Activated CD8-positive, alpha-beta T cell treated with anti-CD3 and anti-CD28 coated beads, Interleukin-2, amount 10 ng/mL, durations not matched to agents 7 days and 5 days (primary cell): ENCODE measurements around the gene ATXN10. TPM values are rescaled to one million over a fixed set of nuclear protein-coding genes. Genes with fewer than 3 reads are reported as not detected.
A peak's percentile ranks its signal among the peaks of the same experiment; 100 is the strongest.

ENCODE experiments used
- ATAC-seq: fragments of 150-1000 bp; cut with Tn5 transposase; one replicate; pipeline ENCODE4 v1.10.0; 2021; ENCODE audit warnings: moderate library complexity
- CTCF ChIA-PET: fragments of 350-600 bp; sonication (Branson Sonifier 250); formaldehyde crosslinking; loops from one replicate; lab custom pipeline; 2021; ENCODE audit warnings: antibody characterized with exemption; lab: Charles Lee
- POLR2A ChIA-PET: fragments of 350-600 bp; sonication (Branson Sonifier 250); formaldehyde crosslinking; loops from one replicate; lab custom pipeline; 2021; ENCODE audit warnings: antibody characterized with exemption; lab: Charles Lee
- DNase-seq: peaks from one replicate; pipeline ENCODE4 v3.0.0-alpha.2; 2020
- H3K27ac Mint-ChIP-seq: one replicate; pipeline ENCODE4 v1.8.0; 2021; ENCODE audit warnings: mild to moderate bottlenecking, mixed read lengths
- H3K27me3 Mint-ChIP-seq: one replicate; pipeline ENCODE4 v1.8.0; 2021; ENCODE audit warnings: low read depth, mixed read lengths
- H3K36me3 Mint-ChIP-seq: one replicate; pipeline ENCODE4 v1.8.0; 2021; ENCODE audit warnings: low read depth, mixed read lengths
- H3K4me1 Mint-ChIP-seq: one replicate; pipeline ENCODE4 v1.8.0; 2021; ENCODE audit warnings: low read depth, mixed read lengths
- H3K4me3 Mint-ChIP-seq: one replicate; pipeline ENCODE4 v1.8.0; 2021; ENCODE audit warnings: mild to moderate bottlenecking, mixed read lengths
- H3K9me3 Mint-ChIP-seq: one replicate; pipeline ENCODE4 v1.8.0; 2022; ENCODE audit warnings: mixed read lengths; ENCODE audit not compliant: insufficient read depth
- total RNA-seq, 2 experiments: library from RNA; stranded (reverse); gene quantifications; one replicate each; pipeline ENCODE4 v1.2.3, GENCODE V29; 2021

ATXN10 gene
- total RNA-seq, 2 experiments from 2014 or later: 106 to 114 TPM

DNA sequence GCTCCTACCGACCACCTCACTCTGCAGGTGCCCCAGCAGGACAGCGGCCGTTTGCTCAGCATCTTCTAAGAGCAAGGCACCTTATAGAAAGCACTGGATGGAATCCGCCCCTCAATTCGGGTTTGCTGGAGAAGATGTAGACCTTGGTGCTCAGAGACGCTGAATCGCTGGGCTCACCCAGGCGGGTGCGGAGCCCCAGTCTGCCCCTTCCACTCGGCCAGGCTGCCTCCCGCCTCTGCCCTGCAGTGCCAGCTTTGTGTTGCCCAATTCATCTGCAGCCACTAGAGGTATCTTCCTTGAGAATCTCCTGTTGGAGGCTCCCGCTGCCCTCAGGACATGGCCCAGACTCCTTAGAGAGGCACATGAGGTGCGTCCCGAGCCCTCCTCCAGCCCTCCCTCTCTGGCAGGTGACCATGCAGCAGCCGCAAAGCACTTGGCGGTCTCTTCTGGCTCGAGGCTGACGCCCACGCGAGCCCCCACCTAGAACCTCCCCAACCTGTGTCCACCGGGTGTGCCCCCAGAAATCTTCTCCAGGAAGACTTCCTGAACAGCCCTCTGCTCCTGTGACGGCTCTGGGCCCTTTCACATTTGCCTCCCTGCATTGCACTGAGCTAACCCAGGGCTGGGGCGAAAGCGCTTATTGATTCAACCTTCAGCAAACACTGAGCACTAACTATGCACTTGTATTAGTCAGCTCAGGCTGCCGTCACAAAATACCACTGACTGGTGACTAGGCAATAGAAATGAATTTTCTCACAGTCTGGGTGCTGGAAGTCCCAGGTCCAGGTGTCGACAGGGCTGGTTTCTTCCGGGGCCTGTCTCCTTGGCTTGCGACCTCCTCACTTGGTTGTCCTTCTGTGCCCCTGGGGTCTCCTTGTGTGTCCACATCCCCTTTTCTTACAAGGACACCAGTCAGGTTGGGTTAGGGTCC, 187.9 kb downstream of the ATXN10 start:
- ATAC-seq (no peak), DNase-seq (no peak)
- Mint-ChIP-seq H3K27me3 (peaks cover 8% of the 10 kb centered on the region), H3K27ac (no peak overlapping the region), H3K9me3 (no peaks in the 10 kb centered on the region), H3K4me1 (peaks cover 4% of the 10 kb centered on the region), H3K4me3 (no peak overlapping the region), H3K36me3 (peaks cover 2% of the 10 kb centered on the region)
- ChIA-PET CTCF (no interaction called here), POLR2A (no interaction called here)

DNA sequence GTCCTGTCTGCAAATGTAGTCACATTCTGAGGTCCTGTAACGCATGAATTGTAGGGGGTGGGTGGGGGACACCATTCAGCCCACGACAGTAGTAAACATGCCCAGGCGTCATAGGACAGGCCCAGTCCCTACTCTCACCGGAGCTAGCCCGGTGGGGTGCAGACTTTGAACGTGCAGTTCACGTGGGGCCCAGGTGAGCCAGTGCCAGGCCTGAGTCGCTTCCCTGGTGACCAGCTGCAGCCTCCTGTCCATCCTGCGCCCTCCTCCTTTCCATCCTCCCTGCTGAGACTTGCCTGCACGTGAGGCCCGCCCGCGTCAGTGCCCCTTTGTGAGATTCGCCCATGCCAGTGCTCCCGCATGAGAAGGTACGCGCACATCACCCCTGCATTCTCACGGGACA, 188.6 kb downstream of the ATXN10 start:
- ChIA-PET CTCF (no interaction called here), POLR2A (no interaction called here)
- Mint-ChIP-seq H3K9me3 (no peaks in the 10 kb centered on the region), H3K27me3 (peaks cover 14% of the 10 kb centered on the region), H3K4me3 (no peak overlapping the region), H3K4me1 (peaks cover 9% of the 10 kb centered on the region), H3K27ac (no peak overlapping the region), H3K36me3 (peaks cover 2% of the 10 kb centered on the region)
- no peak for ATAC-seq
- DNase-seq: no peak

DNA sequence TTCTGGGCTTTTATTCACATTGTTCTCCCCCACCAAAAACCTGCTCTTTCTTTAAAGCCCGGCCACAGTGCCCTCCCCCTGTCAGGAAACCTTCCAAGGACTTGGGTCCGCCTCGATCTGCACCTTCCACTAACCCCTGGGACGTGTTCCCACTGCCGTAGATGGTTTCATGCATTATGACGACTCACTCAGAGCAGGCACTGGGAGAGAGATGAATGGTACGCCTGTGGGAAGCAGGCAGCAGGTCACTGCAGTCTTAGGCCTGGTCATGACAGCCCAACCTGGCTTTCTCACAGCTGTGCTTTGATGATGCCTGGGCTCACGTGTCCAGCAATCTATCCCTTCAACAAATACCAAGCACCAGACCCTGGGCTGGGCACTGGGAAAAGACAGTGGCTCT, 189.6 kb downstream of the ATXN10 start:
- H3K4me1 Mint-ChIP-seq: peaks cover 9% of the 10 kb centered on the region
- H3K27ac Mint-ChIP-seq: no peak overlapping the region
- CTCF ChIA-PET: no interaction called here
- DNase-seq: no peak
- ATAC-seq: no peak
- no peaks in the 10 kb centered on the region for H3K9me3 Mint-ChIP-seq
- peaks cover 23% of the 10 kb centered on the region for H3K27me3 Mint-ChIP-seq
- H3K4me3 Mint-ChIP-seq: no peak overlapping the region
- POLR2A ChIA-PET: no interaction called here
- peaks cover 2% of the 10 kb centered on the region for H3K36me3 Mint-ChIP-seq

DNA sequence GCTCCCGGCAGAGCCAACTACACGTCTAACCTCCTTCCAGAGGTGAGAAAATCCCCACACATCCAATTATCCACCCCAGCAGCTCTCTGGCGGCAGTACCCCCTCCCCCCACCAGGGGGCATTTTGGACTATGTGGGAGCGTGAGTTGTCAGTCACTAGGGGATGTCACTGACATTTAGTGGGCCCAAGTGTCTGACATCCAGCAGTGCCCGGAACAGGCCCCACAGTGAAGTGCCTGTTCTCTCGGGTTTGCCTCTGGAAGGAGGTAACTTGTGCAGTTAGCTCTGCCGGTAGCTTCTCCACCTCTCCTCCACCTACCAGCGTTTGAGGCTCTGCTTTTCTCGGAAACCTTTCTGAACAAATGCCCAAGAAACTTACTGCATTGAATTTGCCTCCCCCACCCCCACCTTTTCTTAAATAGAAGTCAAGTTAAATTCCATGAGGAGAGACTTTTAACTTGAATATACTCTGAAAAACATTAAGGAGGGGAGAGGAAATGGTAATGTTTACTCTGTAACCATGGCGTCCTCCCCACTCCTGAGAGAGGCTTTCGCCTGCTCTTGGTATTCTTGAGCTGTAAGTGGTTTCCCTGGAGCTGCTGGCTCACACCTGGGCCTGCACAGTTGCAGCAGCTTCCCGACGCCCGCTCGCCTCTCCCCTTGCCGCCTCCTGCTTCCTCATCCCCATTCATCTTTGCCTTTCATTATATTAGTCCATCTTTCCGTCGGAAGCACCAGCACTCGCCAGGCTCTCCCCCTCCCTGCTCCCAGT, 192.5 kb downstream of the ATXN10 start:
- ChIA-PET CTCF (interaction anchor here (0.6 to 3.7 kb wide), 31 partner anchors 10 to 310 kb away, joined by 3 to 22 read pairs (median 3); no protein-coding TSS in a partner anchor), POLR2A (no interaction called here)
- DNase-seq: peak; percentile 80
- H3K4me3 Mint-ChIP-seq: no peak overlapping the region
- peaks cover 2% of the 10 kb centered on the region for H3K36me3 Mint-ChIP-seq
- H3K9me3 Mint-ChIP-seq: no peaks in the 10 kb centered on the region
- peaks cover 9% of the 10 kb centered on the region for H3K4me1 Mint-ChIP-seq
- peak; percentile 77 for ATAC-seq
- peaks cover 39% of the 10 kb centered on the region for H3K27me3 Mint-ChIP-seq
- H3K27ac Mint-ChIP-seq: no peak overlapping the region

DNA sequence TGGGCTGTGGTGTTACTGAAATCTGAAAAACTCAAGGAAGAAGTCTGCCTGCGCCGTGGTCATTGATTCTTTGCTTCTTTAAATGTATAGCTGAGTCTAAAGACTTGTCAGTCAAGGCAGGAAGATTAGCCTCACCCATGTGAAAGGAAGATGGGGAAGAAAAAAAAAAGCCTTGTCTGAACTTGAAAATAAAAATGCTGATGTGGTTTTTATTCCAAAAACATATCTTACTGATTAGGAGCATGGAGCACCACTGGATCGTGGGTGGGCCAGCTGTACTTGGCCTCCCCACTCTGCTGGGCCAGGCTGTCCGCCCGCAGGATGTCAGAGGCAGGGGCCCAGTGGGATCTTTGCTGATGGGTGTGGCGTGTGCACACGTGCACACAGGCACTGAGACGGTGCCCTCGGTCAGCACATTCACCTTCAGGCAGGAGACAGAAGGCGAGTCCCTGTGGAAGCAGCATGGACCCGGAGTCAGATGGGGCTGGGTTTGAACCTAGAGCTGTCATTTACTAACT, 193.4 kb downstream of the ATXN10 start:
- H3K36me3 Mint-ChIP-seq: peaks cover 2% of the 10 kb centered on the region
- H3K4me1 Mint-ChIP-seq: peaks cover 9% of the 10 kb centered on the region
- POLR2A ChIA-PET: no interaction called here
- no peaks in the 10 kb centered on the region for H3K9me3 Mint-ChIP-seq
- H3K4me3 Mint-ChIP-seq: no peak overlapping the region
- H3K27me3 Mint-ChIP-seq: peaks cover 42% of the 10 kb centered on the region
- ATAC-seq: no peak
- no peak for DNase-seq
- H3K27ac Mint-ChIP-seq: no peak overlapping the region
- CTCF ChIA-PET: interaction anchor here (0.8 to 3.7 kb wide), 6 partner anchors 9 to 209 kb away, joined by 3 to 22 read pairs (median 5); no protein-coding TSS in a partner anchor

DNA sequence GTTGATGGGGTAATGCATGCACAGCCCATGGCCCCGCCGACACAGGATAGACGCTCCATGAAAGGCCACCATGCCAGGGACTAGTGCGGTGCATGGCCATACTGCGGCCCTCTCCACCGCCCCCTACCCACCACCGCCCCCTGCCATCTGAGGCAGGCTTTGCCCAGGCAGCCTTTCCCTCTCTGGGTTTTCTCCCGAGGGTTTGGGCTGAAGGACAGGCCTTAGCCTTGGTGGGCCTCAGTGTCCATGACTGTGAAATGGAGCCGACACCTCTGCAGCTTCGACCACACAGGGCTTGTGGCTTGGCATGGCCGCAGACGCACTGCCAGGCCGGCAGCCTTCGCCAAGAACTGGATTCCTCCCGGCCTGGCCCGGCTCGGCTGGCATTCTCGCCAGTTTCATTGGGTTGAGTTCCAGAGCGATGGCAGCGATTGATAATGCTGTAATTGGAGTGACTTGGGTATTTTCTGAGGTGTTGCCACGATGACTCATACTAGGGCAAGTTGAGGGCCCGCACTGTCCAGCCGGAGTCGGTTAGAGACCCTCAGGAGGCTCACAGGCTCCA, 194.0 kb downstream of the ATXN10 start:
- CTCF ChIA-PET: no interaction called here
- no peak overlapping the region for H3K4me3 Mint-ChIP-seq
- H3K36me3 Mint-ChIP-seq: no peaks in the 10 kb centered on the region

DNA sequence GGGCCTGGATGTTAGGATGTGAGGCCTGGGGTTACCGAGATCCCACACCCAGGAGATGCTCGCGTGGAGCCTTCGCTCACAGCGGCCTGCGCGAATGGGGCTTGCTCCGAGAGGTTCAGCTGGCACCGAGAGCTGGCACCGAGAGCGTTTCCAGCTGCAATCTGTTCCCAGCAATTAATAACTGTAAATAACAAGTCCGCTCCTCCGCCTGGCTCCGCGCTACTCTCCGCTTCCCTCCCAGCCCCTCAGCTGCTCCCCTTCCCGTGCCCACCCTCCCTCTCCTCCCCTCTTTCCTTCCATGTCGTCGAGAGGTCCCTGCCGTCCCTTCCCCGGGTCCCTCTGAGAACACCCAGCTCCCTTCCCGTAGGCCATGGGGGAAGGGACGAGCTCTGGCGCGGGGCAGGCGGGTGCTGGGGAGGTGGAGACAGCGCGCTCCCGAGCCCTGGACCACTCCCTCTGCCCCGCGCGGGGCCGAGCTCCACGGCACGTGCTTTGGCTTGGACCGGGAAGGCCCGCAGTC, 194.6 kb downstream of the ATXN10 start:
- Mint-ChIP-seq H3K4me3 (no peak overlapping the region), H3K36me3 (no peaks in the 10 kb centered on the region), H3K9me3 (no peaks in the 10 kb centered on the region), H3K27ac (no peak overlapping the region), H3K4me1 (peaks cover 9% of the 10 kb centered on the region), H3K27me3 (peaks cover 47% of the 10 kb centered on the region)
- CTCF ChIA-PET: no interaction called here
- ATAC-seq (no peak), DNase-seq (no peak)
- POLR2A ChIA-PET: no interaction called here

More for the DNA sequence above, 194.0 kb downstream of the ATXN10 start:
- H3K27ac Mint-ChIP-seq: no peak overlapping the region
- POLR2A ChIA-PET: no interaction called here
- no peak for DNase-seq
- ATAC-seq: no peak
- H3K9me3 Mint-ChIP-seq: no peaks in the 10 kb centered on the region
- H3K4me1 Mint-ChIP-seq: peaks cover 9% of the 10 kb centered on the region
- peaks cover 46% of the 10 kb centered on the region for H3K27me3 Mint-ChIP-seq

DNA sequence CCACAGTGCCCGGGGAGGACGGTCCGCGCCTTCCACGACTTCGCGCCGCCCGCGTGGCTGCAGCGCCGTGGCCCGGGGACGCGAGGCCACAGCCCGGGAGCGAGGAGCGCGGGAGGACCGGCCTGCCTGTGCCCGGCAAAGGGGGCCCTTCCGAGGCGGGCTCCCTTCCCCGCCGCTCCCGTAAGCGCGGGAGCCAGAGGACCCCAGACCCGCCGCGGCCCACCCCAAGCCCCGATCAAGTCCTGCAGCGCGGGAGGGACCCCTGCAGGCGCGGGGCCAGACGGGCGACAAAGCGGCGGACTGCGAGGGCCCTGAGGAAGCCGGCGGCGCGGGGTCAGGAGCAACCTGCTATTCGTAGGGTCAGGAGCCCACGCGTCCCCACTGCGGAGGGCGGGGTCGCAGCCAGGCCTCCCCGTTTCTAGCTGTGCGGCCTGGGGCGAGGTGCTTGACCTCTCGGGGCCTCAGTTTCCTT, 195.0 kb downstream of the ATXN10 start:
- no peaks in the 10 kb centered on the region for H3K36me3 Mint-ChIP-seq
- POLR2A ChIA-PET: no interaction called here
- H3K4me1 Mint-ChIP-seq: peaks cover 9% of the 10 kb centered on the region
- H3K9me3 Mint-ChIP-seq: no peaks in the 10 kb centered on the region
- H3K27me3 Mint-ChIP-seq: peaks cover 47% of the 10 kb centered on the region
- no peak overlapping the region for H3K27ac Mint-ChIP-seq
- ATAC-seq (no peak), DNase-seq (no peak)
- CTCF ChIA-PET: no interaction called here
- no peak overlapping the region for H3K4me3 Mint-ChIP-seq

DNA sequence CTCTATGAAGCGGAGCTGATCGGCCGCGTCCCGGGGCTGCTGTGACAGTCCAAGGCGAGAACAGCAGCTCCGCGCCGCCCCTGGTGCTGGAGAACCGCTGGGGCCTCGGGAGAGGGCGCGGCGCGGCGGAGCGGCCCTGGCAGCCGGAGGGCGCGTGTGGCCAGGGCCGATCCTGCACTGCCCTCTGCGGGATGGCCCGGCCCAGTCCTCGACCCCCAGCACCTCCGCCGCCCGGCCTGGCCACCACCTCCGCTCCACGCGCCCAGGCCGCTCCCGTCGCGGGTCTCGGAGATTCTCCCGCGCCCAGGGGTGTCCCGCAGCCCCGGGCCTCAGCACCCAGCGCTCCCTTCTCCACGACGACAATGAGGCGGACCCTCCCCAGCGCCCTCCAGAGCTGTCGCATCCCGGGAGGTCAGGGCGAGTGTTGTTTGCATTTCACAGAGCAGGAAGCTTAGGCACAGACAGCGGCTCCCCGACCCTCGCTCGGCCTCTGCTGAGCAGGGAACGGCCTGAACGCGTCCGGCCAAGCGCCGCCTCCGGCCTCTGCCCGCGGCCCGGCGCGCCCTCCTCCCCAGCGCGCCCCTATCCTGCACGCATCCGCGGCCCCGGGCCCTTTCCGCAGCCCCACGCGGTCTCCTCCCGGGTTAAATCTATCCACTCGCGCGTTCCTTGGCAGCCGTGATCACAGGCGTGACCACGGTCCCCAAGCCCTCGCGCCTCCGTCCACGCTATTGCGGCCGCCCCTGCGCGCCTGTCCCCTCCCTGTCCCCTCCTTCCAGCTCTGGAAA, 195.7 kb downstream of the ATXN10 start:
- Mint-ChIP-seq H3K9me3 (no peaks in the 10 kb centered on the region), H3K4me3 (no peak overlapping the region), H3K36me3 (no peaks in the 10 kb centered on the region), H3K4me1 (peaks cover 9% of the 10 kb centered on the region), H3K27ac (no peak overlapping the region), H3K27me3 (peaks cover 47% of the 10 kb centered on the region)
- no peak for DNase-seq
- ChIA-PET POLR2A (no interaction called here), CTCF (no interaction called here)
- no peak for ATAC-seq

DNA sequence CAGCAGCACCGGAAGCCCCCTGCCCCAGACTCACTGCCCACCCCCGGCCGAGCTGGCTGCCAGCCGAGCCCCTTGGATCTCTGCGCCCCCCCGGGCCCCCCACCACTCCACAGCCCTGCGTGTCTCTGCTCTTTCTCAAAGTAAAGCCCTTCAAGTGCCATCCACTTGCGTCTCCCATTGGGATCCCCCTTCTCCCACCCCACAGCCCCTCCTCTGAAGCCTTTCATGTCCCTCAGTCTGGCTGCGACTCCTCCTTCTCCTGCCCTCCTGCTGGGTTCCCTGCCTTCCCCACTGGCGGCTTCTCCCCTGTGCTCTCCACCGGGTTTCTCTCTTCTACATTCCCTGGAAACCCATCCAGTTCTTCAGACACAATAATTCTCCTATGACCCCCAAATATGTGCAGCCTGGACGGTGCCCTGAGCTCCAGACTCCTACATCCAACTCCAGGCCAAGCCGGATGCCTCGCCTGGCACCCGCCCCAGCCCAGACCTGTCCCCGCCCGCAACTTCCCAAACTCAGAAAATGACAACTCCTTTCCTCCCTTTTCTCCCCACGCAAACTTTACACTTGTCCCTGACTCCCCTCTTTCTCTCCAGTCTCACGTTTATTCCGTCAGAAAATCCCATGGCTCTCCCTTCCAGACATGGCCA, 196.4 kb downstream of the ATXN10 start:
- ATAC-seq: no peak
- H3K27ac Mint-ChIP-seq: no peak overlapping the region
- CTCF ChIA-PET: no interaction called here

More for the DNA sequence above, 196.4 kb downstream of the ATXN10 start:
- POLR2A ChIA-PET: no interaction called here
- H3K36me3 Mint-ChIP-seq: no peaks in the 10 kb centered on the region
- DNase-seq: no peak
- no peak overlapping the region for H3K4me3 Mint-ChIP-seq
- H3K9me3 Mint-ChIP-seq: no peaks in the 10 kb centered on the region
- H3K4me1 Mint-ChIP-seq: peaks cover 9% of the 10 kb centered on the region
- peaks cover 48% of the 10 kb centered on the region for H3K27me3 Mint-ChIP-seq
